GM18867 (cell line): ENCODE results near the gene SQOR.

Source experiments
- ATAC-seq: cut with Tn5 transposase; IDR thresholded peaks from one replicate; pipeline ENCODE4 v1.9.1; 2021; ENCODE audit warnings: mild to moderate bottlenecking, moderate library complexity; ENCODE audit not compliant: unreplicated experiment

SQOR gene

DNA sequence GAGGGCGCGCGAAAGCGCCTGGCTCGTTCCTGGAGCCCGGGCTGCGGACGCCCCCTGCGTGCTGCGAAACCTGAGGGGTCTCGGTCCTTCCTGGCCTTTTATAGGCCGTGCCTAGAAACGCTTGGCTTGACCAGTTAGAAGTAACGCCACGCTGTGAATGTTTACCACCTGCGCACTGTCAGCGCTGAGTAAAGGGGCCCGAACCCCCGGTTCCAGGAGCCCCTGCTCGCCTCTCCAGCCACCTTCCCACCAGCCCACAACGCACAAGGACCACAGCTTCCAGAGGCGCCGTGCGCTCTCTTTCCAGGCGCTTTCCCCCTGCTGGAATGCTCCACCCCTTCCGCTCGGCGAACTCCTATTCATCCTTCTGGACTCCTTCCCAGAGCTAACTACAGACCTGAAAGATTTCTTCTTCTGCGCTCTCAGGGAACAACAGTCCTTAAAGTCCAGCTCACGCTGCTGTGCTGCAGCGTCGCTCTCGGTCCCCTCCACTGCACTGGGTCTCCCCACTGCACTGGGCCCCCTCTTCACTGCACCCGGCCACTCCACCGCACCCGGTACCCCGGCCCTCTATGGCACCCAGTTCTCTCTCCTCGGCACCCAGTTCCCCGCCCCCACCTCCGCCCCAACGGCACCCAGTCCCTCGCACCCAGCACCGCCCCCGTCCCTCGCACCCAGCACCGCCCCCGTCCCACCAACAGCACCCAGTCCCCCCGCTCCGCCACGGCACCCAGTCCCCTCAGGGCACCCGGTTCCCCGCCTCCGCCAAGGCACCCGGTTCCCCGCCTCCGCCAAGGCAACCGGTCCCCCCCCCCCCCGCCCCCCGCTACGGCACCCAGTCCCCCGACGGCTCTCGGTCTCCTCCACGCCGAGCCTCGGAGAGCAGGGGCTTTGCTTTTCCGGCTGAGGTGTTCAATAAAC lies 69.8 kb downstream of the SQOR start:
- ATAC-seq: peak; percentile 26

DNA sequence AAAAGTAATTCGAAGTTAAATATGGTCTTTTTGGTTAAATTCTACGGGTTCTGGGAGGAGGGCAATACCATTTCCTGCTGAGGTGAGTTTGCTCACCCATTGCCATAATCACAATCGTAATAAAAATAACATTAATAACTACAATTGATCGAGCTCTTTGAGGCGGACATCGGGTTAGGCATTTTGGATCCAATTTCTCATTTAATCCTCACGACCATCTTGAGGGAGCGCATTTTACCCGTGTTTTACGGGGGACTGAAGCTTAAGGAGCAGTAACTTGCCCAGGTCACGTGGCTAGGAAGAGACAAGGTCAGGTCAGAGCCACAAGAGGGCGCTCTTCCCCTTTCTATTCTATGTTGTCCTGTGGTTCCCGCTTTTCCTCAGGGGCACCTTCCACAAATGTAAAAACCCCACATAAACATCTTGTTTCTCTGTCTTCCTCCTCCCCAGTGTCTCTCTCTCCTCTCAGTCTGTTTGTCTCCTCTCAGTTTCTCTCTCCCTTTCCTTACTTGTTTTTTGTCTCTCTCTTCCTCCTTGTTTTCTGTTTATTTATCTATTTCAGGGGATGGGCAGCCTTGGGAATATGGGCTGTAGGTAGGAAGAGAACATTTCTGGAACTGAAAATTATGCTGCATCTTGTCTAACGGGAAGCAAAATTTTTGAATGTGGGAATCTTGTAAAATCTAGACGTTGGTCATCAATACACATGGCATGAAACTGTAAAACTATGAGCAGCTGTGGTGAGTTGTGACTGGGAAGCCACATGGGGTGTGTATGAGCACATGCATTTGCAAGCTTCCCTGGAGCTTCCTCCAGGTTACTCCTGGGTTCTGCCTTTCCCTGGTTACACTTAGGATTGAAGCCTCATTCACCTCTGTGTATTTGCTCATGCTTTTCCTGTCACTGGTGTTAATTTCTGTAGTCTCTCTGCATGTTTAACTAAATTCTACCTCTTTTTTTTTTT lies 71.0 kb downstream of the SQOR start:
- peak; percentile 89 for ATAC-seq

DNA sequence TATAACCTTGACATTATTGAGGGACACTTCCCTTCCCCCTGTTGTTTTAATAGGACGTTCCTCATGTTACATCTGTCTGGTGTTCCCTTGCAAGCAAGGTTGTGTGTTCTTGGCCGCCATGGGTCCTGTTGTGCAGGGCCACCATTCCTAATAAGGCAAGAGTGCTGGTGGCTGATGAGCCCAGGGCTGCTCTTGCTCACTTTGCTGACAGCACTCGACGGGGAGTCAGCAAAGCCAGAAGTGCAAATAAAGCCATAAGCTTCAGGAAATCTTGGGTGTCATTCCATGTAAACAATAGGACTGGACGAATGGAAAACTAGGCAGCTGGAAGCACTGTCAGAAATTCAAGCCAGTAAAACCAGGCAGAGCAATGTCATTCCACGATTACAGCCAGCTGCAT lies 75.8 kb downstream of the SQOR start:
- ATAC-seq: no peak

DNA sequence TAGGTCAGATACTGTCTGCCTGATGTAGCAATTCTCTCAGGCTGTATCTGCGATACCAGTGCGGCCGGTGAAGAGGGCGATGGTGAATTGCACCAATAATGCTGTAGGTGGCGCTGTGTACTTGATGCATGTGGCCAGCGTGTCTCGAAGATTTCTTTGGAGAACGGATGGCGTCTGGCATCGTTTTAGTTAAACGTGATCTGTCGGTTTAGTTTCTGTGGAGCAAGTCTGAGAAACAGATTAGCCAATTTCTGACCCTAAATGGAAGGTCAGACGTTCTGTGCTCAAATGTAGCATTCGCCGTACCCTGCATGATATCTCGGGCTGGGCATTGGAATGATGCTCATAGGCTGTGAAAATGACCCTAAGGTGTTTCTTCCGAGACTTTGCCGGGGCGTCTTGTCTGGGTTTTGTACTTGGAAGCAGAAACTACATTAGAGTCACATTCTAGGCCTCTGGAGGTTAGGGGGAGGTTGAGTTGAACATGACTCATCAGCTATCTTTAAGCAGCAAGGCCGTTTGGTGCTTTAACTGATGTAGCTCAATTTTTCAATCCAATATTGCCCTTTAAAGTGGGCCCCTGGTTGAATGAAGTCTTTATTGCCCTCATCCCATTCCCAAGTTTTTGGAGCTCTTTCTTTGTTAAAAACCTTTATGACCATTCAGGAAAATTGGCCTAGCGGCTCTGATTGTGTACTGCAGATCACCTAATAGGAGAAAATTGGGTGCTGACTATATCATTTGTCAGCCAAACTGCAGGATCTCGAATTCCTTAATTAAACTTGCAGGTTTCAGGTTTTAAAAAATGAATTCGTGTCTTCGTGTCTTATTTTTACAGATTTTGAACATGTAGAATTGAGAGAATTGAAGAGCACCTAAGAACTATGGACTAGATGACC lies 80.0 kb downstream of the SQOR start:
- ATAC-seq: peak; percentile 82

DNA sequence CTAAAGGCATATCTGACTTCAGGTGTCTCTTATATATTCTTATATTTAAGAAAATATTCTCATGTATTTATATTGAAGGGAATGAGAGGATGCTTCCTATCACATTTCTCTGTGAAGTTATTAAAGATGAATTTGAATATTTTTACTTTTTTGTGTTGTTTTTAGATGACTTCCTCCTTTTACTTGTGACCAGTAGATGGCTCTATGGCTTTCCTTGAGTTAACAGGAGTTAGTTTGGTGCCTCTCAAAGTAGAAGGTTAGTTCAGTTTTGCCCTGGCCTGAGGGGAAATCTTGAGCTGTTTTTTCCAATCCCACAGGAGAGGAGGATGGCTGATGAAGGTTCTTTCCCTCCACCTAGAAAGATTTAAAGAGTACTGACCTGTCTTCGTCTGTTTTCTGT lies 80.7 kb downstream of the SQOR start:
- peak; percentile 41 for ATAC-seq

DNA sequence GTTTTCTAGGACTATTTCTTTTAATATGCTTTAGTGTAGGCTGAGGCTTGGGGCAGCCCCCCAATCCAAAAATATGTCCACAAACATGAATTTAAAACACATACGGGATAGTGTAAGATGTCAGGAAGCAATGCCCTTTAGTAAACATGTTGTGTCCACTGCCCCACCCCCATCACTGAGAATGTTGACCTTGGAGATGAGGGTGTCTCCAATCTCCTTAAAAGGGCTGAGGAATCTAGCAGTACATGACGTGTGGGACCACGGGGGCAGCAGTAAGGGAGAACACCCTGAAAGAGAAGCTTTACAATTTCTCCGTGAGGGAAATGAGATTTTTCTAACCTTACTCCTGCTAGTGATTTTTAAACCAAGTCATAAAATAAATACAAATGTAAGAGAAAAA lies 84.7 kb downstream of the SQOR start:
- no peak for ATAC-seq

DNA sequence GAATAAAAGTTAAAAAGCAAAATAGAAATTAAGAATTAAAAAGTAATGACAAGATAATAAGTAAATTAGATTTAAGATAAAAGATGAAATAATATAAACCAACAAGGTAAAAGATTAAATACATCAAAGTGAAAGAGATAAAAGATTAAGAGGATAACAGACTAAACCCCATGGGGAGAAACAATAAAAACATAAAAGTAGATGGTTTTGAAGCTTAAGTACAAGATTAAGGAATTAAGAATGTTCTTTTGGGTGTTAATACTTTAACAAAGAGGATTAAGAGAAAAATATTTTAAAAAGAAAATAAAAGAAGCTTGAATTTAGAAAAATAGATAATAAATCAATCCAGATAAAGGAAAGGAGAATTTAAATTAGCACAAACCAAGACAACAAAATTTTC lies 85.4 kb downstream of the SQOR start:
- no peak for ATAC-seq

DNA sequence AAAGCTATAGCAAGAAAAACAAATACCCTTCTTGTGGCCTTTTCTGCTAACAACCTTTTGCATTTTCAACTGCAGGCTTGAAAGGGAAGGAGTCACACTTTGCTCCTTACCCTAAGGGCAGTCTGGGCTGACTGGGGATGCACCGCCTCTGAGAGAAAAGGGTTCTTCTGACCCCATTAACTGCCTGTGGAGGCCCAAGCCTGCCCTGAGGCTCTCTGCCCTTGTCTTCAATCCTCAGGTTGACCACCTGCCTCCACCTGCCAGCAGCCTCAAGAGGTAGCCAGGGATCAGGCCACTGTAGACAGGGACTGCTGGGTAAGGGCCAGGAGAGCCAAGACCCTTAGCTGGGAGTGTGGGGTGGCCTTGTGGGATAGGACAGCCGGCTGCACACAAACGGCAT lies 93.8 kb downstream of the SQOR start:
- no peak for ATAC-seq

DNA sequence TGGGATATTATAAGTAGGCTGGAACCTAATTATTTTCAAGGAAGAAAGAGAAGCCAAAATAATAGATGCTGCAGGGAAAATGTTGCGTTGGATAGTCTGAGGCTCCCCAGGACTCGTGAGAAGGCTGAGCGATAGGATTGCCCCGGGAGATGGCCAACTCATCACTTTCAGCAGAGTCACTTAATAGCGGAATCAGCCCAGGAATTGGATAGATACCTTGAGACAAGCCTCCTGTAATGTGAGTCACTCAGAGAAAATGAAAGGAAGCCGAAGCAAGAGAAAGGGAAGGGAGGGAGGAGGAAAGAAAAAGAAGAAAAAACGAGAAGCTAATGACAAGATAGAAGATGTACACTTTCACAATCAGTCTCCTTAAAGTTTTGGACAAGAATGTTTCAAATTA lies 94.3 kb downstream of the SQOR start:
- no peak for ATAC-seq

DNA sequence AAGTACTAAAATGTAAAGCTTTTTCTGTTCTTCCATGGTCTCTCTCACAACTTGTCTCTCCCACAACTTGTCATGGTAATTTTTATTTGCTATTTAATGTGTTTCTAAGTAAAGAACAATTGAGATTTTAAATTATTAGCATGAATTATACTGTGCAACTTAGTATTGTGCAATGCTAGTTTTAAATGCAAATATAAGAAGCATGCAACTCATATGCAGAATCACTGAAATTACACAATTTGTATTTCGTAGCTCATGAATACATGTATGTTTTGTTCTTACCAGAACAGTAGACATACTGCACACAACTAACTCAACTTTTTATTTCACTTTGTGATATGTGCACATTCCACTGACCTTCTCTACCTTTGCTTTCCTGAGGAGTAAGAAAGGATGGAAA lies 96.5 kb downstream of the SQOR start:
- no peak for ATAC-seq

DNA sequence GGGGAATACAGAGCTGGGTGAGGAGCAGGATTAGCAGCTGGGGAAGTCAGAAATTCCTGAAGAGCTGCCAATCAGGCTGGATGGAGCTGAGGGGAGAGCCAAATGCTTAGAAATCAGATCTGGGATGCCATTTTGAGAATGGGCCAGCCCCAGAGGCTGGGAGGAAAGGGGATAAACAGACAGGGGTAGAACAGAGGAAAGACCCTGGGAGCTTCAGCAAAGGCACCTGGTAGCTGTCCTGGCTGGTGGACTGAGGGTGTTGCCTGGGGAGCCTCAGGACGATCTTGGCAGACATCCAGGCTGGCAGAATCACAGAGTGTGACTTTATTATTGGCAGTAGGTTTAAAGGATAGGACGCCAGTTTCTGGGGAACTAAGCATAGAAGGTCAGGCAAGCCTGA lies 97.8 kb downstream of the SQOR start:
- no peak for ATAC-seq

DNA sequence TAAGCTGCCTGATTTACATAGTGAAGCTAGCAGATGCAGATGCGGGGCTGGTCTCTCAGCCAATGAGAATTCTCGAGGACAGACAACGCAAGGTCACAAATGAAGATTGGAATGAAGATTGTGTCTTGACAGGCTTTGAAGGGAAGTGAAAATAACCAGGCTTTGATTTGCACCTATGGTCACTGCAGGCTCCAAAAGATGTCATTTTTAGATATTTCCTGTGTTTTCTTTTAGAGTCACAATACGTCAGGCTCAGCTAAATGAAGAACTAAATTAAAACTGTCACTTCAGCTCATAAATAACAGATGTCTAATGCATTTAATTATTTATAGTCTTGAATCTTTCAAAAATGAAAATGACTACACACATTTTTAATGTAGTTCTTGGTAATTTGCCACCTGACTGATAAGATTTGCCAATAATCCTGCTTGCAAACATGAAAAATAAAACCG lies 99.5 kb downstream of the SQOR start:
- no peak for ATAC-seq
